Islet of Langerhans (tissue), 1 donor: ENCODE measurements around the gene FBLN7.

Source experiments
- FAIRE-seq: peaks from one replicate; lab custom pipeline; 2011; peaks lifted over from hg19 to GRCh38; lab: Jason Lieb, UNC

Gene FBLN7

DNA sequence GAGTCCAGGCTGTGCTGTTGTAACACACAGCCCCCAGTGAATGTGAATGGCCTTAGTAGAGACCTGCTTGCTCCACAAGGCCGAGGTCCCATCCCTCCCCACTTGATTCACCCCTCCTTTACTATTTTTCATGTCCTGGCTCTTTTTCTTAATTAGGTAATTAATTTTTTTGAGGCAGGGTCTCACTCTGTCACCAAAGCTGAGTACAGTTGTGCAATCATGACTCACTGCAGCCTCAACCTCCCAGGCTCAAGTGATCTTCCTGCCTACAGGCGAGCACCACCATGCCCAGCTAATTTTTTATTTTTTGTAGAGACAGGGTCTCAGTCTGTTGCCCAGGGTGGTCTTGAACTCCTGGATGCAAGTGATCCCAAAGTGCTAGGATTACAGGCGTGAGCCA is 19.3 kb downstream of the FBLN7 start:
- no peak for FAIRE-seq

DNA sequence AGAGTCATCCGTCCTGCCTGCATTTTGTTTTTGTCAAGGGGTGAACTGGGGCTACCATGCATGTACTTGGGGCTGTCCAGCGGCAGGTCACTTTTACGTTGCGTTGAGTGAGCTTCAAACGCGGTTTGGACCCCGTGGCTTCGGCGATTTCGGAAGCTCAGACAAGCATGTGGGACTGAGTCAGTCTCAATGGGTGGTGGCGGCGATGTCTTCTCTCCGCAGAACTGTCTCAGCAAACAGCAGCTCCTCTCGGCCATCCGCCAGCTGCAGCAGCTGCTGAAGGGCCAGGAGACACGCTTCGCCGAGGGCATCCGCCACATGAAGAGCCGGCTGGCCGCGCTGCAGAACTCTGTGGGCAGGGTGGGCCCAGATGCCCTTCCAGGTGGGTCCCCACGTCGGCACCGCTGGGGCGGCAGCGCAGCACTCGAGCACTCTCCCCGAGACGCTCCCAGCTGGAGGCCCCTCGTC is 21.3 kb downstream of the FBLN7 start:
- no peak for FAIRE-seq

DNA sequence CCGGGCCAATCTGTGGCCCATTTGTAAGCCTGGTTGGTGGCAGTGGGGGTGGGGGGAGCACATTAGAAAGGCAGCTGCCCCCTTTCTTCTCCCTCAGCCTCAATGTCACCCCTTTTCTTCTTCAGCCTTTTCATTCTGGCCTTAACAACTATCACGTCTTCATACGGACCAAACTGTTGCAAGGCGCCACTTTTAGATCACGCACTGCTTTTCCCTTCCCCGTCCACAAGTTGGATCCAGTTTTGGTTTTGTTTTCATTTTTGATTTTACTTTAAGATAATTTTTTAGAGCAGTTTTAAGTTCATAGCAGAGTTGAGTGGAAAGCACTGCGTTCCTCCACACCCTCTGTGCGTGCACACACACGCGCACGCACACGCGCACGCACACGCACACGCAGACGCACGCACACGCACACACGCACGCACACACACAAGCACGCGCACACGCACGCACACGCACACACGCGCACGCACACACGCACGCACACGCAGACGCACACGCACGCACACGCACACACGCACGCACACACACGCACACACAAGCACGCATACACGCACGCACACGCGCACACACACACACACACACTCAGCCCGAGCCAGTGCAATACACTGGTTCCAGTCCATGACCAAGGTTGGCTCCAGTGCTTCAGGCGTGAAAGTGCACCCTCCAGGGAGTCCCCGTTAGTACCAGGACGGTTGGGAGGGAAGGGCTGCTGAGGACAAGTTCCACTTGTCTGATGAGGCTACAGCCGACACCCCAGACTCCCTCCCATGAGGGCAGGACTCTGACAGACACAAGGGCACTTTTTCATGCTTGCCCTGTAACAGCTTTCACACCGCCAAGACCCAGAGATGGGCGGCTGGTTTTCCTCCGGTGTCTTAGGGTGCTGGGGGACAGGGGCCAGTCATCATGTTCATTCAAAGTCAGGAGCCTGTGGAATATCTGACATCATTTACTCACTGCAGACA is 22.4 kb downstream of the FBLN7 start:
- FAIRE-seq: no peak

DNA sequence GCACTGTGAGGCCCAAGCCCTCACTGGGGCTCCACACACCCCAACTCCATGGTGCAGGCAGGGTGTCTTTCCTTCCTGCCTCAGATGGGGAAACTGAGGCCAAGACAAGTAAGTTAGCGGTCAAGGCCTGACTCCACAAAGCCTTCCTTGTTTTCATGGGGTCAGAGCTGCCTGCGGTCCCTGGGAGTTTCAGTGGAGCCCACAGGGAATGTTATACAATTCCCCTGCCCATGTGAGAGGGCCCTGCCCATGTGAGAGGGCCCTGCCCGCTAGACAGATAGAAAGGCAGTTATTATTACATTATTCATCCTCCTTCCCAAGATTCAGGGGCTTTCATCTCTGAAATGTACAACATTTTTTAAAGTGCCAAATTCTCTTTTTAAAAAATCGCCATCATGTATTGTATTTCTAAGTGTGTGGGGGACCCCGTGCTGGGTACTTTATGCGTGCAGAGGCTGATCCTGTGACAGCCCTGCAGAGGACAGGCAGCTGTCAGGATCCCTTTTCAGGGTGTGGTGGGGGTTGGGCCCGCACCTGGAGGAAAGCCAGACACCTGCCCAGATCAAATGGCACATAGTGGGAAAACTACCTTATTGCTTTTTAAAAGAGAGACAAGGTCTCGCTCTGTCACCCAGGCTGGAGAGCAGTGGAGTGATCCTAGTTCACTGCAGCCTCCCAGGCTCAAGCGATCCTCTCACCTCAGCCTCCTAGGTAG is 23.4 kb downstream of the FBLN7 start:
- no peak for FAIRE-seq

DNA sequence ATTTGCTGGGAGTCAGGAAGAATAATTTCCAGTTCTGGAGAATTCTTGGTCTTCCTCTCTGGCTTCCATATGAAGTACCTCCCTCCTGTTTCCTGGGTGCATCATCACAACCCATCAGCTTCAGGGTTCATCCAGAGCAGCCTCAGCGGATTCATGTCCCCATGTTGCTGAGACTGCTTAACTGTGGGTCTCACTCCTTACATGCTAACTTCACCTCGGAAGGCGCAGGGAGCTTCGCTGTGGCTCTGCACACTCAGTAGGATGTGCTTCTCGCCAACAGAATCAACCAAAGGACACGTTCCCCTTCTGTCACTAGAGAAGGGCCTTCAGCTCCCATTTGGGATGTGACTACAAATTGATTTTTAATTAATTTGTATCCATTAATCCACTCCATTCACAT is 24.2 kb downstream of the FBLN7 start:
- FAIRE-seq: no peak

DNA sequence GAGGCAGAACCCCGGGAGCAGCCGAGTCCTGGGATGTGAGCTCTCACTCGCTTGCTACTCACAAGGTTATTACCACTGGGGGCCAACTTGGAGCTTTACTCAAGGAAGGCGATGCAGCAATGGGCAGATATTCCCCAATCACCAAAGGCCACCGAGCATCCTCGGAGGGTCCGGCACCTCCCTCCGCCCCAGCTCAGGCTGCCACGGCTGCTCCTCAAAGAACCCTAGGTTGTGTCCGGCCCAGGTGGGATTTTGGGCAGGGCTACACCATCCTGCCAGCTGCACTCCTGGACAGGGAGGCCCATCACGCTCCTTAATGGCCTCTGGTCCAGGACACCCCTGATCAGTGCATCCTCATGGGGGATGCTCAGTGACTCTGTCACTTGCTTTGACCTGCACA is 24.8 kb downstream of the FBLN7 start:
- FAIRE-seq: no peak

DNA sequence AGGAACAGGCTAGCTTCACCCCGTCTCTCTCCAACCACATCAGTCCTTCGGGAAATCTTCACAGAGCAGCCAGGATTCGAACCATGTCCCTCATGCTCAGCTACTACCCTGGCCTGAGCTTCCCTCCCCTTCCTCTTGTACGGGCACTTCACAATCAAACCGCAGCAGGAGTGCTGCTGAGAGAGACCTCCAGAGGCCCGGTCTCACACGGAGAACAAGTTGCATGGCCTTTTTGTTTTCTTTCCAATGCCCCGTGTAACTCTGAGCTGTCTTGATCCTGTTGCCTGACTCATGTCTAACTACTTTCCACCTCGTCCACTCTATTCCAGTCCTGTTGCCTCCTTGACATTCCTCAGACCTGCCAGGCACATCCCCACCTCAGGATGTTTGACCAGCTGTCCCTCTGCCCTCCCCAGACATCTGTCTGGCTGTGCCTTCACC is 25.4 kb downstream of the FBLN7 start:
- no peak for FAIRE-seq

DNA sequence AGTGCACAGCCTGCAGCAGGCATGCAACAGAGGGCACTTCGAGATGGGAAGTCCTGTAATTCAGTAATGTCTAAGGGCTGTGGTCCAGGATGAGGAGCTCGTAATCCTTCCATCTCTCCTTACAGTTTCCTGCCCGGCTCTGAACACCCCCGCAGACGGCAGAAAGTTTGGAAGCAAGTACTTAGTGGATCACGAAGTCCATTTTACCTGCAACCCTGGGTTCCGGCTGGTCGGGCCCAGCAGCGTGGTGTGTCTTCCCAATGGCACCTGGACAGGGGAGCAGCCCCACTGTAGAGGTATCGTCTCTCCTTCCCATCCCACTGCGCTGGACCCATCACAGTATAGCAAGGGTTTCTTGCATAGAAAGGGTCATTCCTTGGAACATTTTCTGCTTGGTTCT is 26.7 kb downstream of the FBLN7 start:
- FAIRE-seq: no peak

DNA sequence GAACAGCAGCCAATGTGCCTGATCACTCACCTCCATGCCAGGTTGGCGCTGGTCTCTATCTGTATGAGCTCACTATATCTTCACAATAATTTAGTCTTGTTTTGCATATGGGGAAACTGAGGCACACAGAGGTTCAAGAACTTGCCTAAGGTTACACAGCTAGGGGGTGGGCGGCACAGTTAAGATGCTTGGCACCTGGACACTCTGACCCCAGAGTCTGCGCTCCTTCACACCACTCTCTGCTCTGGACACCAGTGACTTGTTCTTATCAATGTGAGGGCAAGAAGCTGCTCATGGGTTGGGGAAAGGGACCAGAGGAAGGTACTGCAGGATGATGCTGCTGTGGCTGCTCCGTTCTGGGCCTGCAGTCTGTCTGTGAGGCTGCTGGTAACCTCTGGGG is 27.1 kb downstream of the FBLN7 start:
- FAIRE-seq: no peak

DNA sequence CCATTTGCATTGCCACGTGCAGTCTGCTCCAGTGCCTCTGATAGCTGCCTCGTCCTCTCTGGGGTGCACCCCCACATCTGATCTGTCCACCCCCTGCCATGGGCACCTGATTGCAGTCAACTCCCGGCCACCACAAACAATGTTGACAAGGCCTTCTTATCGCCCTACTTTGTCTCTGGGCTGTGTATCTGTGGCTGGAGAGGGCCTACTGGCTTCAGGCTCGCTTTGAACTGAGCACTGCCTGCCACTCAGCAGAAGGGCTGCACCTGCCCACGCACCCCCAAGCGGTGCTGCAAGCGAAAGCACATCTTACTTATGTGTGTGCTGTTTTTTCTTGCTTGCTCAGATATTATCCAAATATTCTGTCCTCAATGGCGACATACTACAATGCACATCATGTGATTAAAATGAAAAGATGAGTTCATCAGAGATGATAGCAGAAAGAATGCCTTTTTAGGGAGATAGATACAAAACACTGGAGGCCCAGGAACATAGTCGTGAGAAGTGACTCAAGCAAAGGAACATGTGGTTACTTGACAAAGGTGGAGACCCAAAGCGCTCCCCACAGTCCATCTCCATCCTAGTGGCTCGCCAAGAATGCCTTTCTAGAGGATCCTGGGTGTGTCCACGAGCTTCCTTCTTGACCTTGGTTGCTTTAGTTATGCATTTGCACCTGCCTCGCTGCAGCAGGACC is 28.8 kb downstream of the FBLN7 start:
- no peak for FAIRE-seq

DNA sequence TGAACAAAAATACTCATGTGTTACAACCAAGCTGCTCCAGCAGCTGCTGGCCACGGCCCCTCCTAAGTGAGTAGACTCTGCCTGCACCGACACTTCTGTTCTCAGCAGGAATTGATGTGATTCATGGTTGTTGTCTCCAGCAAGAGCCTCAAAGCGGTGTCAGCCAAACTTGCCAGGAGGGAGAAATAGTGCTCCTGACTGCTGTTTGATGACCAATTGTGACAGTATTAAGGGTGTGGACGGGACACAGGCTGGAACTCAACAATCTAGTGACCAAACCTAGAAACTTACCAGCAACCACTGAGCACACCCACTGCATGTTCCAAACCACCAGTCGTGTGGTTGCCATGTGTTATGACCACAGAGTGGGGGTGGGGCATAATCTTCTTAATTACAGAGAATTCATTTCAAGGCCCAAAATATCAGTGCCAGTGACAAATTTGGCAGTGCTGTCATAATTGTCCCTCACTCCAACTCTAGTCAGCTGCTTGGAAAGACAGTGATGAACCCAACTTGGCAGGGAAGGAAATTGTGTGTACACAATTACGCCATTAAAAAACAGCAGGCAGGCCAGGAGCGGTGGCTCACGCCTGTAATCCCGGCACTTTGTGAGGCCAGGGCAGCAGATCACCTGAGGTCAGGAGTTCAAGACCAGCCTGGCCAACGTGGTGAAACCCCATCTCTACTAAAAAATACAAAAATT is 30.4 kb downstream of the FBLN7 start:
- no peak for FAIRE-seq

DNA sequence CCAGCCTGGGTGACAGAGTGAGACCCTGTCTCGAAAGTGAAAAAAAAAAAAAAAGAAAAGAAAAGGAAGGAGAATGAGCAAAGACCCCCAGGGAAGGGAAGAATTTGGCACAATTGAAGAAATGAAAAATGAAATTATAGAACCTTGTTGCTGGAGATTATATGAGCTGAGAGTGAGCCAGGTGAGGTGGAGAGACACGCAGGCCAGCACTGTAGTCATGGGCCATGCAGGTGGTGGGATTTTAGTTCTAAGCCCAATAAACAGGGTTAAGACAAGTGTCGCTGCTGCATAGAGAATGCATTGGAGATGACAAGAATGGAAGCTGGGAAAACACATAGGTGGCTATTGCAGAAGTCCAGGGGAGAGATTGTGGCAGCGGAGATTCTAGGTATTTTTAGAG is 32.3 kb downstream of the FBLN7 start:
- no peak for FAIRE-seq

DNA sequence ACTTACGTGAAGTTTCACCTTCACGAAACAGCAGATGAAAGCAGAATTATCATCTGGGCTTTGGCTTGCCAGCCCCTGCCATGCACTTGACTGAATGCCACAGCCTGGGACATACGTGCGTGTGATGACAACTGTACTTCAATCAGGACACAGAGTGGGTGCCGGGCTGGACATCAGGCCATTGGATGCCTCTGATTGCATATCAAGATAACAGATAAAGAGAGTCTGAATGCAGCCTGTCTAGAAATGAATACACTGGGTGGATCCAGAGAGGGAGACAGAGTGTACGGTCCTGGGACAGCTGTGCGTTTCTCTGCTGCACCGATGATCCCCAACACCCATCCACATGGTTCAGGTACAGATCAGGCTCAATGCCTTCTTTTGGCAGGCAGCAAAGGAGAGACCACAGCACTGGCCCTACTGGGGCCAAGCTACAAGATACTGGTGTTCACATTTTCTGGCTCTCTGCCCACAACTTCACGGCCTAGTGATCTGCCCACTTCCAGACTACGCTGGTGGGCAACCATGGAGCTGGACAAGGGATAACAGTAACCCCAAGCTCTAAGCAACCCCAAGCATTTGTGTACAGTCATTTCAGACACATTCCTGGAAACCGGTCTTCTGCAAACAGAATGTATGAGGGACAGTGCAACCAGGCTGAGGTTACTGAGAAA is 35.6 kb downstream of the FBLN7 start:
- no peak for FAIRE-seq

DNA sequence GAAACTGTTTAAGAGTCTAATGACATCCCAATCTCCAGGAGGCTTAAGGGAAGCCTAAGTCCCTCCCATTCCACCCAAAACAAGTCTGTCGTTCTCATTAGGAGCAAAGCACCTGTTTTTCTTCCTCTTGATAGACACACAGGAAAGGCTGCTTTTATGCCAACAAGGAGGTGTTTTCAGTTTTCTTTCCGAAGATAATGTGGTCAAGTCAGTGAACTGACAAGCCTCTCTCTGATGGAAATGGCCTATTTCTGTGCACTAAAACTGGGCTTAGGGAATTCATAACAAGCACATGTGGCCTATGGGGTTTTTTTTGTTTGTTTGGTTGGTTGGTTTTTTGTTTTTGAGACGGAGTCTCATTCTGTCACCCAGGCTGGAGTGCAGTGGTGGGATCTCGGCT is 36.2 kb downstream of the FBLN7 start:
- no peak for FAIRE-seq

DNA sequence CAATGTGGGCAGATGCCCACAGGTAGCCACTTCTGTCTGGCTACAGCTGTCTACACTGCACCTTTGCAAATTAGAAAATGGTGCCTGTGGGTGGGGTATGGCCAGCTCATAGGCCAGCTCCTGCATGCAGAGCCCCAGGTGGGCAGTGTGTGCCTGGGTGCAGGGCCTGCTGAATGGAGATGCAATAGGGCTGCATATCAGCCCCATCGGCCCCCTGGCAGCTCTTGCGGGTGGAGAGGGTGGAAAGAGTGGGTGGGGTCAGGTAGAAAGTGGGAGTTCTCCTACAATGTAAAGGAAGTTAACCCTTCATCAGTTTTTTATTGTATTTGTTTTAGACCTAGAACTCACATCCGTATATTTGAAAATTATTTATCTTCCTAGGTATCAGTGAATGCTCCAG is 37.1 kb downstream of the FBLN7 start:
- no peak for FAIRE-seq

DNA sequence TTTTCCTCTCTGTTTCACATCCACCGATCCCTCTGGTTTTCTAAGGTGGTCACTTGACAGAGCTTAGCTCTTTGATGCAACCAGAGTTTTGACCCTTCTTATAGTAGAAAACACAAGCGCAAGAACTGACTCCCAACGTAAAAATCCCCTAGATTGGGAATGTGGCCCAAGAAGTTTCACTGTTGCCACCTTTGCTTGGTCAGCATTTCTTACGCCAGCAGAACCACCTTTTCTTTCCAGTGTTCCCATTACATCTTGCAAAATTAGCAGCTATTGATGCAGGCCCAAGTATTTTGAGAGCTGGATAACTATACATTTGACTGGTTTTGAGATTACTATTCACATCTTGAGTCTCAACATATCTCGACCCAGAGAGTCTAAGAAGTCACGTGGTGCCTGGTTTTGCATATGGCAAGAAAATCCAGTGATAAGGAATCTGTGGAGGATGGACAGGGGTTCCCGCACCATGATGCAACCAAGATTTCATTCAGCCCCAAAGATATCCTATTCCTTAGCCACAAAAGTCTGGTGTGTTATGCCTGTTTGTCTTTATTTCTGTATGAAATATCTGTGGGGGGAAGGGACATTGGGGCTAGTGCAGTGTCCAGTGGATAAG is 37.9 kb downstream of the FBLN7 start:
- no peak for FAIRE-seq

DNA sequence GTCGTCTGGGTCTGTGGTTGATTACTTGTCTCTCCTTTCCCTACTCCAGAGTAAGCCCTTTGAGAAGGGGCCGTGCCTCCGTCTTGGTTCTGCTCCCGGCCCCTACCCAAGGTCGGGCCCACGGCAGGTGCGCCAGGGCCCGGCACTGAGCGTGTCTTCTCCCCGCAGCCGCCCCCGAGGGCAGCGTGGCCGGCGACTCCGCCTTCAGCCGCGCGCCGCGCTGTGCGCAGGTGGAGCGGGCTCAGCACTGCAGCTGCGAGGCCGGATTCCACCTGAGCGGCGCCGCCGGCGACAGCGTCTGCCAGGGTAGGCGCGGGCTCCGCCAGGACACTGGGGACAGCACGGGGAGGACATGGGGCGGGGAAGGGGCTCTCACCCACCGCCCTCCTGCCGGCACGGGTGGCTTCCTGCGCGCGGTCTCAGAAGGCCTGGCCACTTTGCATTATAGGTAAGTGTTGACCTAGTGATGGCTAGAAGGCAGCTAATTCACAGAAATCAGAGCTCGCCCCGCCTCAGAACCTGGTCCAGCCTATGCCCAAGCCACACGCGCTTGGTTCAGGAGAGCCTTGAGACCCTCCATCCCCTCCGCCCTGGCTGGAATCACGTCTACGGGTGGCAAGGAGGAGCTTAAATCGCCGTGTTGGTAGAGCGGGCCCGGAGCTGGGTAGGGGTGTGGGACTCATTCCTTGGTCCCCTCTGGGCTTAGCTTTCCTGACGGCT is 43.5 kb downstream of the FBLN7 start:
- FAIRE-seq: no peak

DNA sequence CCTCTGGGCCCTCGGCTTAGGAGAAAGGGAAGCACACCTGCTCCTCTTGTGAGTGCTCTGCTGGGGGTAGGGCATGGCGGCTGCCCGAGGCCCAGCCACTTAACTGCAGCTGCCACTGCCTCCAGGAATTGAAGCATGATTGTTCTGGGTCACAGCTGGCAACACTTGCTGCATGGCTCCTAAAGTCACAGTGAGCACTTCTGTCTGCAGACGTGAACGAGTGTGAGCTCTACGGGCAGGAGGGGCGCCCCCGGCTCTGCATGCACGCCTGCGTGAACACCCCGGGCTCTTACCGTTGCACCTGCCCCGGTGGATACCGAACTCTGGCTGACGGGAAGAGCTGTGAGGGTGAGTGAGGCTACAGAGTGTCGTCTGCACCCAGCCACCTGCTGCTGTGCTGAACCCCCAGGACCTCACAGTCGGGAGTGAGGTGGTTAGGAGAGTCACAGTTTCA is 44.4 kb downstream of the FBLN7 start:
- no peak for FAIRE-seq

DNA sequence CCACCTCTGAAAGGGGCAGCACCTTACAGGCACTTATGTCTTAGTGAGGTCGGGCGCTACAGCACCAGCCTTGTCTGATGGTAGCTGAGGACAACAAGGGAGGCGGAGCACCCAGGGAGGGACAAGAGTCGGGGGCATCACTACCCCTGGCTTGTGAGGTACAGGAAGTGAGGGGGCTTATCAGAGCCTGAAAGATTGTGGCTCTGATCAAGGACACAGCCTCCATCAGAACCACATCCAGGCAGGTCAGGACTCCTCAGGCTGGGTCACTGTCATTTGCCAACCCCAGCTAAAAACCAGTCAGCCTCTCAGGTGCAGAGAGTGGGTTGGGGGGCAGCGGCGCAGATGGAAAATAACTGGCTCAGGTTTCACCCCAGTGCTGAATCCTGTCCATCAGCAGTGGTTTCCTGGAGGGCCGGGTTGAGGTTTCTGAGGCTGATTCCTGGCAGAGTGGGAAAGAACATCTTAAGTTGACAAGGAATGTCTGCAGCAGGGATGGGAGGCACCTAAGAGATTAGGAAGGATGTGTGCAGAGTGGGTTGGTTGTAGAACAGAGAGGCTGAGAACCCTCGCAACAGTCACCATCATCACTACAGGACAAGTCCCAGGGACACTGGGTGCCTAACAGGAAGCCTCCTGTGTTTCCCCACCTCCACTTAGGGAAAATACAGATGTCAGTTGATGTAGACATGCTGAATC is 45.3 kb downstream of the FBLN7 start:
- no peak for FAIRE-seq

DNA sequence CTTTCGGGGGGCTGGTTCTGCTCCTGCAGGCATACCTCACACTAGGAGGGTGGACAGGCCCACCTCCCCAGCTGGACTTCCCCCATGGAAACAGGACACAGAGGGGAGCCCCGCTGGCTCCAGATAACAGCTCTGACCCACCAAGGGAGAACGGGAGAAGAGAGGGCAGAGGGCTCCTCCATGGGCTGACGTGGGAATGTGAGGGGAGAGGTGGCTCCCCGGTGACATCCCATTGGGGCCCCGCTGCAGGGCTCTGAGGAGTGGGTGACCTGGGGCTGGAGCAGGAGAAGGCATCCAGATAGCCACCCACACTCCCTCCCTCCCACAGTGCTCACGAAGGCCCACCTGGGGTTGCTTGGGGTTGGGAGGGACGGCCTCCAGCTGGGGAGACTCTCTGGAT is 45.9 kb downstream of the FBLN7 start:
- FAIRE-seq: no peak
